Uterus (tissue), 2 donors: ENCODE data around the gene TET2.

Experiments used
- POLR2A ChIP-seq, 2 donors: fragments of 450-650 bp; IDR thresholded peaks; one replicate each; pipeline ENCODE4 v1.6.1; 2016; ENCODE audit warnings: antibody characterized with exemption in 2 of 2, mild to moderate bottlenecking in 1 of 2, moderate library complexity in 1 of 2
- TF ChIP-seq, protein P1 (sequence below), 4 experiments: fragments of 200-600 bp in 2 of 4; fragments of 450-650 bp in 2 of 4; sonication (generic) in 2 of 4; IDR thresholded peaks; one replicate each; pipeline ENCODE4 v1.5.1; 2016 to 2019; ENCODE audit warnings: antibody characterized with exemption in 4 of 4, mild to moderate bottlenecking in 2 of 4, moderate library complexity in 1 of 4

DNA sequence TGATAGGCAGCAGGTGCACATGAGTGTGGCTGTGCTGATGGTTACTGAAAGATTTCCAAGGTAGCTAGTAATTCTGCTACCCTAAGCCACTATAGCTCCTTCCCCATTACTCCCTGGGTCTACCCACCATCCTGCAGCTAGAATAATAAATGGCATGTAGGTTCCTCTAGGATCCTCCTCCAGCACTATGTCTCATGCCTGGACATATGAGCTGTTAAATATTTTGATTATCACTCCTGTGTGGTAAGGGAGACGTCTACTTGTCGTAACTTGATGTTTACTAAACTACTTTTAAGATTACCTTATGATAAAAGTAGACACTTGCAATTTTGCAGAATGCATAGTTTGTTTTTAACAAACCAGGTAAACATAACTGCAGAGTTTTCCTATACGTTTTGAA lies 35.5 kb downstream of the TET2 start:
- TF ChIP-seq, protein P1, sequence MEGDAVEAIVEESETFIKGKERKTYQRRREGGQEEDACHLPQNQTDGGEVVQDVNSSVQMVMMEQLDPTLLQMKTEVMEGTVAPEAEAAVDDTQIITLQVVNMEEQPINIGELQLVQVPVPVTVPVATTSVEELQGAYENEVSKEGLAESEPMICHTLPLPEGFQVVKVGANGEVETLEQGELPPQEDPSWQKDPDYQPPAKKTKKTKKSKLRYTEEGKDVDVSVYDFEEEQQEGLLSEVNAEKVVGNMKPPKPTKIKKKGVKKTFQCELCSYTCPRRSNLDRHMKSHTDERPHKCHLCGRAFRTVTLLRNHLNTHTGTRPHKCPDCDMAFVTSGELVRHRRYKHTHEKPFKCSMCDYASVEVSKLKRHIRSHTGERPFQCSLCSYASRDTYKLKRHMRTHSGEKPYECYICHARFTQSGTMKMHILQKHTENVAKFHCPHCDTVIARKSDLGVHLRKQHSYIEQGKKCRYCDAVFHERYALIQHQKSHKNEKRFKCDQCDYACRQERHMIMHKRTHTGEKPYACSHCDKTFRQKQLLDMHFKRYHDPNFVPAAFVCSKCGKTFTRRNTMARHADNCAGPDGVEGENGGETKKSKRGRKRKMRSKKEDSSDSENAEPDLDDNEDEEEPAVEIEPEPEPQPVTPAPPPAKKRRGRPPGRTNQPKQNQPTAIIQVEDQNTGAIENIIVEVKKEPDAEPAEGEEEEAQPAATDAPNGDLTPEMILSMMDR (IDR thresholded peaks at IDR 0.05) = no peak
- TF ChIP-seq POLR2A (IDR thresholded peaks at IDR 0.05) = no peak
